ENCODE measurements around the gene TBC1D22A.

Gene TBC1D22A

DNA sequence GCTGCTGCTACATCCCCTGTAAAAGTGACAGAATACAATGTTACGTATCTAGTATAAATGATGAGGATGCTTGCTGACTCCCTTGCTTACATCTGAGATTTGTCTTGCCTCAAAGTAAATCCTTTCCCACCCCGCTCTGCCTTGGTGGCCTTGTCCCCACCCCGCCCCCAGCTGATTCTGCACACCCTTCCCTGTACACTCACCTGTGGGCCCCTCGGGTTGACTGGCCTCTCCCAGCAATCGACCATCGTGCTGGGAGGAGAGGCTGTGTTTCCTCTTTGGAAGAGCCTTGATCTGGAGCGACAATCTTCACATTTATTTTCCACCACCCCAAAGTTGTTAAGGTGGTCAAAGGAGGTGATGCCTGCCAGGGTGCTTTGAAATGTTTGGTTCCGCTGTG, 249.4 kb downstream of the TBC1D22A start:
- DNase-seq (ENCODE audit: low read depth, low spot score) = no peak

DNA sequence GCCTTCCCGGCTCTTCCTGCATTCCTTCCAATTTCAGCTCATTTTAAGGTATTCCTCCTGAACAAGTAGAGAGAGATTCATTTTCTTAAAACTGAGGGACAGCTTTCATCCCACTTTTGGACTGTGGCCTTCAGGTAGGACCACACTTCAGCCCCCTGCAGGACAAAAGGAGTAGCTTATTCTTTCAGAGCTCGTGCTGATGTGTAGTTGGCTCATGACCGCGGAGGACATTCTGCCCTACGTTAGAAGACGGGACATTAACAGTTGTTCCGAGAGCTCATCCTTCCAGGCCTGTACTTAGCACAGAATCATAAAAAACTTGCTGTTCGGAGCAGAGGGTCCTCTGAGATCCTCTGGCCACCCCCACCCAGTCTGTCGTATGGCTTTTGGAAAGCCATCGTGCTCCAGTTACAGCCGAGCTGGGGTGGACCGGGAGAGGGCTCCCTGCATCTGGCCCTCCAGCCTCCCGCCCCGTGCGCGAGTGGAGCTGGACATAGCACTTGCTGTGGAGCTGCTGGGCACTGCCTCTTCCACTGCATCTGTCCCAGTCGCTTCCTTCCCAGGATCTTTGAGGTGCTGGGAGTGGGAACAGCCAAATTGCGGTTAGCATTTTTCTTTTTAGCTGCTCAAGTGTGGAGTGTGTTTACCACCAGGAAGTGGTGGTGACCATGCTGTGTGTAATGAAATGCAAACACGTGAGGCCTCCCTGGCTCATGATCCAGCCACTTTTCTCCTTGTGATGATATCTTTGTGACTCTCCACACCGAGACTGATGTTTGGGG, 250.3 kb downstream of the TBC1D22A start:
- no peak for DNase-seq (ENCODE audit: low read depth, low spot score)

DNA sequence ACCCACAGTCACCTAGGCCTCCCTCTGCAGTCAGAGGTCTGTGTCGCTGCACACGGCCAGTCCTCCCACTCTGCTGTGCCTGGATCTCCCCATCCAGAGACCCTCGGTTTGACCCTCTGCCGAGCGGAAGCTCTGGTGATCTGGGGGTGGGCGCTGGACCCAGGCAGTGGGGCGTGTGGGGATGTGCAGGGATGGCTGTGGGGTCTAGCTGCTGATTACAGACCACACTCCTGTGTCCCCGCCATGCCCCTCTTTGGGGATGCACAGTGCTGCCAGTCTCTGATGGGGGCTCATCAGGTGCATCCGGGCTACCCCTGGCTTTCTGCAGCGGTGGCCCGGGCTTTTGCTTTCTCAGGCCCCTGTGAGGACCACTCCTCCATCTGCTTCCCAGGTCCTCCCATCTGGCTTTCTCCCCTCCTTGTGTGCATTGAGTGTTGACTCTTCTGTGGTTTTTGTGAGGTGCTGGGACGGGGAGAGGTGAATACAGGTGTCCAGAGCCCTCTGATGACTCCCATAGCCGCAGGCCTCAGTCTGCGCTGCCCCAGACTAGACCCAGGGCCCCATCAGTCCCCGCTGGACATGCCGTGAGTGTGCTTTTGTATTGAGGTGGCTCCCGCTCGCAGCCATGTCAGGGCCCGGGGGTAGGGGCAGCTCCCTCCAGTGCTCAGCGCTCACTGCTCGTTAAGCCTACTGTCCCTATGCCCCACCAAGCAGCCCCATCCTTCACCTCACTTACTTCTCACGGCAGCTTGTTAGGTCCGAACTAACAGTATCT, 251.6 kb downstream of the TBC1D22A start:
- no peak for DNase-seq (ENCODE audit: low read depth, low spot score)

DNA sequence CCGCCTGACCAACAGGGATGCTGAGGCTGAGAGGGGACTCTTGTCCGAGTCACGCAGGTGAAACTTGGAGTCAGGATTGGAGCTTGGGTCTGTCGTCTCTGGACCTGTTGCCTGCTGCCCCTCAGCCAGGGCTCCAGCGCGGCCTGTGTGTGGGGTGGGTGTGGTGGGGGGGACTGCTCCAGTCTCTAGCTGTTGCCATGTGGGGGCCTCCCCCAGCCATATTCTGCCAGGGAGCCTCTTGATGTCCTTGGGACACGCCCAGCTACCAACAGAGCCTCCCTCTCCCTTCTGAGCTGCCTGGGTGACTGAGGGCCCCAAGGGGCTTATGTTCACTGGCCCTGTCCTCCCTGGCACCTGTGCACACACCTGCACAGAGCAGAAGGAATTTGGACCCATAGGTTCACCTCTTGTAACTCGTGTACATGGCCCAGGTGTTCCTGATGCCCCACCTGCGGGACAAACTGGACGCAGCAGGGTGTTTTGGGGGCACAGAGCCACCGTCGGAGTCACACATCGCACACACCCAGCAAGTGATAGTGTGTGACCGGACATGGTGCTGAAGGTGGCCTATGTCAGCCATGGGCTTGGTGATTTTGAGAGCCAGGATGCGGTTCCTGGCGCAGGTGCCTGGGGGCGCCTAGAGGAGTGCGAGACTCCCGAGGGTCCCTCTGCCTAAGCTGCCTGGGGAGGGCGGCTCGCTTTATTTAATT, 252.3 kb downstream of the TBC1D22A start:
- DNase-seq (ENCODE audit: low read depth, low spot score) = no peak

DNA sequence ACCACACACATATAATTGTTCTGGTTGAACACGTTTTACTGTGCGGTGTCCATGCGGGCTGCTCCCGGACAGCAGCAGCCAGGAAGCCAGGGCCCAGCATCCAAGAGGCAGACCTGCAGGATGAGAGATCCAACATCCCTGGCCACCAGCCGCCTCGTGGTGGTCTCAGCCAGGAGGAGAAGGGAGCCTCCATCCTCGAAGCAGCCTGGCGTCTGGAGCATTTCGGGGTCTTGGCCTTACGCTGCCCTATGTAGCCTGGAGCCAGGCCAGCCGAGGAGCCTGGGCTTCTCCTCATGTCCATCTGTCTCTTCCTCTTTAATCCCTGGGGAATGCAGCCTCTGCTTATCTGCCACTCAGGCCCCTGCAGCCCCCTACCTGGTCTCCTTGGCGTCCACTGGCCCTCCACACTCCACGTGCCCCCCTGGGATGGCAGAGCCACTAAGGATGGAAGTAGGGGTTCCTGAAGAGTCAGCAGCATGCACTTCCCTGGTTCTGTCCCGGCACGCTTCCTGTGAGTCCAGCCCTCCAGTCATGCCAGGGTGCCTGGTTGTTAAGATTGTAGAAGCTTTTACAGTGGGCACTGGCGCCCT, 253.2 kb downstream of the TBC1D22A start:
- DNase-seq (ENCODE audit: low read depth, low spot score) = no peak

DNA sequence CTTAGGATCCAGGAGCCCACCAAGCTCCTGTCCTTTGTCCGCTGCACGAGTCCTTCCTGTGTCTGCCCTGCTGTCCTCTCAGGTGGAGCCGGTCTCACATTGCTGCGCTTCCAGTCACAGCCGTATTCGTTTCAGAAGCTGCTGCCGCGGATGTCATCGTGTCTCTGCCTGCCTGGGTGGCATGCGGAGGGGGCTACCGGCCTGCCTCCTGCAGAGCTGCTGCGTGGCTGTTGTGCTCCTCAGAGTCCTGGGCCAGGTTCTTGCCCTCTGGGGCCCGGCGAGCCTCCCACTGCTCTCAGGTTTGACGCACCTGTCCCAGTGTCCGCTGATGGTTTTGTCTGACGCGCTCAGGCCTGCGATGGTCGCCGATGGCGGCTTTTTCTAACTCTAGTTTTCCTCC, 254.2 kb downstream of the TBC1D22A start:
- no peak for DNase-seq (ENCODE audit: low read depth, low spot score)

DNA sequence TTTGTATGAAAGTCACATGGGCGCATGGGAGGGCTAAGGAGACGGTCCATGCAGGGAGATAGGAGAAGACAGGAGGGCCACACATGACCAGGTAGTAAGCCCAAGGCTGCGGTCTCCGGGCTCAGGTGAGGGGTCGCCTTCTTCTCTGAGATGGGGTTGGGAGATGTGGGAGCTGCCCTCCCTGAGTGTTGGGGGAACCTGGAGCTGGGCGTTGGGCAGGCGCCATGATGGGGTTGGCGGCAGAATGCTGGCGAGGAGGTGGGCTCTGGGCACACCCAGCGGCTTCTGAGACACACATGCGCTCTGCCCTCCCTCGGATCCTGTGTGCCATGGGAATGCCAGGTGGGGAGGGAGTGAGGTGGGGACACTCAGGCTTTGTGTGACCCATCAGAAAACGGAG, 254.8 kb downstream of the TBC1D22A start:
- no peak for DNase-seq (ENCODE audit: low read depth, low spot score)

DNA sequence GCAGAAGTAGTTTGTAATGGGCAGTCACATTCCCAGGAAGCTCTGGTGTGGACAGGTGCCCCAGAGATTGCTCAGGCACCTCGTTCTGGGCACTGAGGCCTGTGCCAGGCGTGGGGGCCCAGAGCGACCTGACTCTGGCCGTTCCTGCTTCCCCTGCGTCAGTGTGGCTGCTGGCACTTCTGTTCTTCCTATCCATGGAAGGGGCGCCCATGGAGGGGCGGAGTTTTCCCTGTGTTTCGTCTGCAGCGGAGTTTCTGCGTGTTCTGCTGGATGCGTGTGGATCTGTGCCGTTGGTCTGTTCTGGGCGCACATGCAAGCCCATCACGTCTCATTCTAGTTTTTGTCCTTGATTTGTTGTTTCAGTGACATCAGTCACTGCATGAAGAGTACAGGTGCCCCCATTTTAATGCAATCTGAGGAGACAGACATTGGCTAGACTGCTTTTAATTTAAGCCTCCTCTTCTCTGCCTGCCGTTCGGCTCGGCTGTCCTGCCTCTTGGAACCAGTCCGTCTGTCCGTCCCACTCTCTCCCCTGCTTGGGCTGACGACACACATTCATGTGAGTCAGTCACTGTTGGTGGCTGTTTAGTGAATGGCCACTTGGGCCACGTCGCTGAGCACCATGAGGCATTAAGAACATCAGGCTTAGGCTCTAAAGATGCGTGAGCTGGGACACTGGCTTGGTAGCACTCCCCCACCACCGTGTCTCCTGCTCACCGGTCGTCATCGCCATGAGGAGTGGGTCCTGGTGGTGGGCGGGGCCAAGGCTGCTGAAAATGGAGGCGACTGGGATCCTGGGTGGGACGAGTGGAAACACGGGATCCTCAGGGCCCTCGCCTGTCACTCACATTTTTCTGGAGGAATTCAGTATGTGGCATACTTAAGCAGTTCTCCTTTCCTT, 255.8 kb downstream of the TBC1D22A start:
- no peak for DNase-seq (ENCODE audit: low read depth, low spot score)

DNA sequence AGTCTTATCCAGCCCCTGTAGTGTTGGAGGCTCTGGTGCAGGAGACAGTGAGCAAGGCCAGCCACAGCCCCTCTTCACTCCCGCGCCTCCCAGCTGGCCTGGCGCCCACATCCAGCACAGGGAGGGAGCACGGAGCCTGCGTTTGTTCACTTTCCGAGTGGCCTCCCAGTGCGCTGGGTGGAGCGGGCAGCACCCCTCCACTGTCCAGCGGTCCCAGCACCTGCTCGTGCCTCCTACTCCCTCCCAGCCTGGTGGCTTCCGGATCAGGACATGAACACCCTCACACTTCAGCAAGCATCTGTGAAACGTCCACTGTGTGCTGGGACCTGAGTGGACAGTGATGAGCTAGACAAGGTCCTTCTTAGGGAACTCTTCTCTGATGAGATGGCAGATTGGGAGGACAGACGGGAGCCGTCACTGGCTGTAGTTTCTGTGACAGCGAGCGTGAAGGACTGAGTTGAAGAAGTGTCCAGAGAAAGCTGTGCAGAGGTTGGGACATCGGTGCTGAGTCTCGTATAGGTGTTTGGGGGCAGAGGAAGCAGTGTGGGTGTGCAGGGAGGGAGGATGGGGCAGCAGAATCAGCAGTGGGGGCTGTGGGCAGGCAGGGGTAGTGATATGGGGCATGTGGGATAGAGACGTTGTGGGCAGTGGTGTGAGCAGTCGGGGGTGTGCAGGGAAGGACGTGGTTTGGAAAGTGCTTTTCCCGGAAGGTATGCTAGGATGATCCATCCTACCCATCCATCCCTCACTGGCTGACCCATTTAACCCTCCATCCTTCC, 256.8 kb downstream of the TBC1D22A start:
- DNase-seq (ENCODE audit: low read depth, low spot score) = no peak

DNA sequence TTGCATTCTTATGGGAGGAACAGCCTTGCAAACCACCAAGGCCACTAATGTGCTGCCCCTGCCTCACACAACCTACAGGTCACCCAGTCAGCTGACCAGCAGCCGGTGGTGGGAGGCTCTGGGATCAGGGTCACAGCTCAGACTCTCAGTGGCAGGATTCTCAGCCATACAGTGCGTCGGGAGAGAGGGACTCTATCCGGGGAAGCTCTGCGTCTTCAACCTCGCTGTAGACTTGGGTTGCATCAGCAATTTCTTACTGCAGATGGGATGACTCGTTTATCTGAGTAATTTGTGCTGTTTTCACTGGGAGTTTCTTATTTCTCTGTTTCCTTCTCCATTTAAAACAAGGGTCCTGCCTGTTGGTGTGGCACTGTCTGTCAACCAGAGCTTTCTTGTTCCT, 257.7 kb downstream of the TBC1D22A start:
- DNase-seq (ENCODE audit: low read depth, low spot score) = no peak

DNA sequence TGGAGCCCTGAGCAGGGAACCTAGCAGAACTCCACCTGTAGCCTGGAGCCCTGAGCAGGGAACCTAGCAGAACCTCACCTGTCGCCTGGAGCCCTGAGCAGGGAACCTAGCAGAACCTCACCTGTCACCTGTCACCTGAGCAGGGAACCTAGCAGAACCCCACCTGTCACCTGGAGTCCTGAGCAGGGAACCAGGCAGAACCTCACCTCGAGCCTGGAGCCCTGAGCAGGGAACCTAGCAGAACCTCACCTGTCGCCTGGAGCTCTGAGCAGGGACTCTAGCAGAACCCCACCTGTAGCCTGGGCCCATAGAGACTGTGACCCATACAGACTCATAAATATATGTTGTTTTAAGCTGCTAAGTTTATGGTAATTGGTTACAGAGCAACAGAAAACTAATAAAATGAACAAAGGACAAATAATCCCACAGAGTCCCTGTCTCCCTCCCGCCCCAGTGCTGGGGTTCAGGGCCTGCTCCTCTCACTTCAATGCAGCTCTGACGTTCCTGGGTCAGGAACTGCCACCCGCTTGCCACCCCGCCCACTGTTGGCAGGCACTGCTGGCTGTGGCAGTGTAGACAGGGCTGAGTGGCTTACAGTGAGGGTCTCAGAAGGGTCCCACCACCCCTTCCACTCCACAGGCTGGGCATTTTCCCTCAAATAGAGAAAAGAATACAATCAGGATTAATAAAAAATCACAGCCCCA, 259.1 kb downstream of the TBC1D22A start:
- no peak for DNase-seq (ENCODE audit: low read depth, low spot score)

DNA sequence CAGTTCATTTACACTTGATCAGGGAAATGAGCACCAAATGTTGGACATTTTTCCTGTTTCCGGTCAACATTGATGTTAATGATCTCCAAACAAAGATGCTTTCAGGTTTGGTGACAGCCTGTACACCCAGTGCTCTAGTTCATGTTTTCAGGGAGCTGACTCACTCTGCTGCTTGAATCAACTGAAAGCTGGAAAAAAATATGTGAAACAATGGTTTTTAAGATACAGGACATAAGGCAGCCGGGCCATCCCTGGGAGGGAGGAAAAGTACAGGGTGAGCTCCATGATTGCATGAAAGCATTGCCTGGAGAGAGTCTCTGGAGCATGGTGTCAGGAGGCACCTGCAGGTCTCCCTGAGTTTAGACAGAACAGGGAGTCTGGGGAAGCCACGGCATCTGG, 259.6 kb downstream of the TBC1D22A start:
- DNase-seq (ENCODE audit: low read depth, low spot score) = no peak

DNA sequence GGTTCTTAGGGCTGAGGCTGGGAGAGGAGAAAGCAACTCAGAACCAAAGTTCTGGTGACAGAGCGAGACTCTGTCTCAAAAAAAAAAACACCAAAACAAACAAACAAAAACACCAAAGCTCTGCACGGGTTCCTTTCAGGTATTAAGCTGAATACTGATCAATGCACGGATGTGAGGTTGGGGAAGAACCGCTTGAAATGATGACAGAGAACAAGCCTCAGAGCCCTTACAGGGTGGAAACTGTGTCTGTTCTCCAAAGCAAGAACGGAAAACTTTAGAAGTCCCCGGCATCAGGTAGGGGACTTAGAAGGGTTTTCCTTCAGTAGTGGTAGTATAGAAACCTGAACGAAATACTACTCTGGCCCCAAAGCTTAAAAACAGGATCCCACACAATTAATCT, 260.0 kb downstream of the TBC1D22A start:
- DNase-seq (ENCODE audit: low read depth, low spot score) = no peak

DNA sequence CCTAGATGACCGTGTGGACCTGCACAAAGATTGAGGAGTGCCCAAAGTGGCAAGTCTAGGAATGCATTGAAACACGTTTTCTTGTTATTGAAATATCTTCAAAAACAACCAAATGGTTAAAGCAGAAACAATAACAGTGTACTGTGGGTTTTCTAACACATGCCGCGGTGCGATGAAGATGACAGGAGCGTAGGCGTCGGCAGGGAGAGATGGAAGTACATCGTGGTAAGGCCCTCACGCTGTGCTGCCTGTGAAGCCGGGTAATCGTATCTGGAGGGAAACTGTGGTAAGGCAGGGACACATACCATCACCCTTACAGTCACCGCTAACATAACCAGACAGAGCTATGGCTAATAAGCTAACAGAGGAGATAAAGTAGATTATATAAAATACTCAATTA, 261.4 kb downstream of the TBC1D22A start:
- no peak for DNase-seq (ENCODE audit: low read depth, low spot score)

DNA sequence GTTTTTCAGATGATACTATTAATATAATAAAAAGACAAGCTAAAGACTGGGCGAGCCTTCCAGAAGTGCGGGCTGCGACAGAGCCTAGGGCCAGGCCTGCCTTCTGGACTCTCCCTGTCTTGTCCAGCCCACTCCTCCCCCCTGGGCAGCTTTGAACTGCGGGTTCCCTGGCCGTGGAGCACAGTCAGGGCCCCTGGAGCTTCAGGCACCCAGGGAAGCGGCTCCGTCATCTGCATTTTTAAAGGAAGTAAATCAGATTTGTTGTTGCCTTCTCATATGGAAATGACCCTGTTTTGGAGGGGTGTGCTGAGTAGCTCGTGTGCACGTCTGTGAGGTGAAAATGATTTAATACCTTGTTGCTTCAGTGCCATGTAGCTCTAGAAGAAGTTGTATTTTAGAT, 265.3 kb downstream of the TBC1D22A start:
- no peak for DNase-seq (ENCODE audit: low read depth, low spot score)

DNA sequence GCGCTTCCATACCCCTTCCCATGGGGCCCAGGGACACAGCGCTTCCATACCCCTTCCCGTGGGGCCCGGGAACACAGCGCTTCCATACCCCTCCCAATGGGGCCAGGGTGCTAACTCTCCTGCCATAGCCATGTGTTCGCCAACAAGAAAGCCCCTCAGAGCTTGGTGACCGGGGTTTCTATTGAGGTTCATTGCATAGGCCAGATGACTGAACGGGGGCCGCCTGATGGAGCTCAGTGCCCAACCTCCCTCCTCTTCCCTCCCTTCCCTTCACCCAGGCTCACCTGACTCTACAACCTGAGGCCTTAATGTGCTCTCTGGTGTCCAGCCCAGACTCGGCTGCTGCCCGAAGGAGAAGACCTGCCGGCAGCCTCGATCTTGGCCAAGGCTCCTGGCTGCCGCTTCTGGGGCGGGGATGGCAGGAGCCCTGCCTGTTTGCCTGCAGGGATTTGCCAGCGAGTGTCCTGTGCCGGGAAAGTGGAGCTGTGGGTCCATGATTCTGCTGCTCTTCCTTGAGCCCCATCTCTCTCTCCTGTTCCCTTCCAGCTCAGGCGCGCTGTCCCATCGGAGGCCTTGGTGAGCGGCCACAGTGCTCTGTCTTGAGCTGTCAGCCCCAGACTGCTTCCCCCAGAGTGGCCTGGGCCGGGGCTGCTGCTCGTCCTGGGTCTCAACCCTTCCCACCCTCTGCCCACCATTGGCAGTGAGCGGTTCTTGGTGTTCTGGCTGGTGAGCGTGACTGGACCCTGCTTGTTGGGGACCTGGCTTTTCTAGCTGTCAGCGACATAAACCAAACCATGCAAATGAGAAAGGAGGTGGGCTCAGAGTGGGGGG, 267.0 kb downstream of the TBC1D22A start:
- no peak for DNase-seq (ENCODE audit: low read depth, low spot score)

DNA sequence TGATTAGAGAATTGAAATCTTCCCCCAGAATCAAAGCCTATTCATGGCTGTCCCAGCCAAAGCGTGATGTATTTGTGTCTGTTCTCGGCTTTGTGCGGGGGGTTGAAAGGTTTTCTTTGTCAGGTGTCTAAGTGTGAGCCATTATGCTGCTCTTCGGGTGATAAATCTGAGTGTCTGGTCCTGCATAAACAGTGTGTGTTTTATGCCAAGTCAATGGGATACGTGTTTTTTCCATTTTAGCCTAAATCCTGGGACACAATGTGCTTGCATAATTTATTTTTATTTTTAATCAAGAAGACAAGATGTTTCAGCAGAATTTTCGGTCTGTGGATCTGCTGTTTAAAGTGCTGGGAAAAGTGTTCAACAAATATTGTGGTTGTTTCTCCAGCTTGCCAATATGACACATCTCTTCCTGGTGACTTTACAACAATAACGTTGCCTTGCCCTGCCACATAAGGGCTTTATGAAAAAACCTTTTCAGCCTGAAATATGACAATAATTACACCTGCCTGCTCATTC, 267.8 kb downstream of the TBC1D22A start:
- no peak for DNase-seq (ENCODE audit: low read depth, low spot score)

DNA sequence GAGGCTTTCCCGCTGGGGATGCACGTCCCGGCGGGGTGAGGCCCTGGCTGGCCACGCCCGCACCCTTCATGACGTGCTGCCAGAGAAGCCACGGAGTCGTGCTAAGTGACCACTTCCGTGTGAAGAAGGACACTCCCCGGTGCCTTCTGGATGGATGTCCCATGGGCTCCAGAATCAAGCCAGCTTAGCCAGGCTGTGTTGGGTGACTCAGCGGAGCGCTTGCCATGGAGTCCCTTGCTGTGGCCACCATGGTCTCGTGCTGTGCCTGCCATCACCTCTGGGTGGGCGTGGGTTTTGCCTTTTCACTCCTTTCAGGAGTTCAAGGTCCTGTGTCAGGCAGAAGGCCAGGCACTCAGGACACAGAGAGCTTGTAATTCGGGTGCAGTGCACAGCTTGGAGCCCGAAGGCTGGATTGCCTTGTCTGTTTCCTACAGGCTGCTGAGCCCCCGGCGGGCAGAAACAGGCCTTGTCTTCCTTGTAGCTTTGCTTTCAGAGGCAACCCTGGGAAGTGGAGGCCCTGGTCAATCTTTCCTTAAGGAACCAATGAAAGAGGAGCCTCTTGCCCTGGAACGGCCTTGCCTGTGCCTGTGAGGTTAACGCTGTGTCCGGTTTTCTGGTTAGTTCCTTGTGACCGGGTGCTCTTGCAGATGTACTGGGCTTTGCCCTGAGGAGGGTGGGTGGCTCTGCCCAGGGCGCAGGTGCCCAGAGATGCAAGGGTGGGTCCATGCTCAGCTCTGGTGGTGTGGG, 268.6 kb downstream of the TBC1D22A start:
- DNase-seq (ENCODE audit: low read depth, low spot score) = no peak
